GM21786 (cell line): ENCODE measurements around the gene RPL7L1.
"Not testable (repeated sequence)": the region's sequence is repeated elsewhere in the genome, so short reads cannot be mapped to it uniquely, and the experiment has no call there.

Experiments
- ATAC-seq: cut with Tn5 transposase; IDR thresholded peaks from one replicate; pipeline ENCODE4 v1.9.1; 2021; ENCODE audit not compliant: unreplicated experiment

The RPL7L1 gene

DNA sequence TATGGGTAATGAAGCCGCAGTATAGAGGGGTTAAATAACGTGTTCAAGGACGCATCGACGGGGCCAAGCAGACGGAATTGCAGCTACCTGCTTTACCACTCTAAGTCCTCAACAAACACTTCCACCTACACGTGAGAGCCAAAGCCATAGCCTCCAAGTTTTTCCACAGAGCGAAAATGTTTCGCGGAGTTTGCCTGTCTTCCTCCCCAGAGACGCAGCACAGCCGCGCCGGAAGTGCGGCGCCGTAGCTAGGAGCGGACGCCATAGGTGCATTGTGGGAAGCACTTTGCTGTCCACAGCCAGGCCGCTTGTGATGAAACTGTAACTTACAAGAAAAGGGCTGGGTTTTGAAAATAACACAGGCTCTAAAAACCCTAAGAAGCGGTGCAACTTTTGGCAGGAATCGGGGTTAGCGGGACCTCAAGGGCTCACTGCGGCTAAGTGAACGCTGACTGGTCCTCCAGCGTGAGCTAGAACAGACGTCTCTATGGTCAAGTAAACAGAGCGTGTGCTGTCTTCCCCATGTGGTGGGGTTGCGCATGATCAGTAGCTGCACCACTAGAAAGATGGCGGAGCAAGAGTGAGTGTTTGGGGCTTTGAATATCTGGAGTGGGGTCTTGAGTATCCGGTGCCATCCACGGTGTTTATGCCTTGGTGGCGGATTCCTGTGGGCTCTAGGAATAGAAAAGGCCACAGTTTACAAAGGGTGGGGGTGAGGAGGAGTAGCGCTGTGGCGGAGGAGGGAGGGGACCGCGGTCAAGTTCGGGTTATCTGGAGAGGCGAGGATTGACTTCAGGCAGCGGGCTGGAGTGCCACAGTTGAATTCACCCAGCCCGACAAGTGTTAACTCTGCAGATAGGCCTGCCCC is at the start of gene RPL7L1:
Gene RPL7L1, plus strand, starts transcription at position 245 of the 868 bp plus-strand sequence. Its CDS starts 295 bp downstream, at position 540.
- ATAC-seq: peak; percentile 94

DNA sequence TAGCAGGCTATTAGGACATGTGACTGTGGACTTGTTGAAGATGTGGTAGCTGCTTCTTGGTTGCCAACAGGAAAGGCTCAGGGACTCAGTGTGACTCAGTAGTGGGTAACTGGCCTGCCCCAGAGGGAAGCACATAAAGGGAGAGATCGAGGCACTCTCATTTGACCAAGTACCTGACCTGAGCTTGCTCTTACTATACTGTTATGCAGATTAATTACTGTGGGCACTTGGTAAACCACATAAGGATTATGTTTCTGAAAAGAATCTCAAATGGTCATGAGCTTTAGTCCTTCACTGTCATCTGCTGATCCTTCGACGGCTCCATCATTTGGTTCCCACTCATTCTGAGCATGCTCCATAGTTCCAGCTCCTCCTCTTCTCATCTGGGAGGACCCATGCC is 48.2 kb upstream of the RPL7L1 start:
- no peak for ATAC-seq

DNA sequence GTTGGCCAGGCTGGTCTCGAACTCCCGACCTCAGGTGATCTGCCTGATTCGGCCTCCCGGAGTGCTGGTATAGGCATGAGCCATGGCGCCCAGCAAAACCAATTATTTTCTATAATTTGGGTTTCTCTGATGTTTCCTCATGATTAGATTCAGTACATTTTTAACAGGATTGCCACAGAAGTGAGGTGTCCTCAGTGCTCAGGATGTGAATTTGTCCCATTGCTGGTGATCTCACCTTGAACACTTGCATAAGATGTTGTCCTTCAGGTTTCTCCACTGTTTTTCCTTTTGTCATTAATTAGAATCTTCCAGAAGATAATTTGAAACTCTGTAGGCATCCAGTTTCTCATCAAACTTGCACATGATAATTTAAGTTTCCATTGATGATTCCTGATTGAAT is 45.4 kb upstream of the RPL7L1 start:
- ATAC-seq: no peak

DNA sequence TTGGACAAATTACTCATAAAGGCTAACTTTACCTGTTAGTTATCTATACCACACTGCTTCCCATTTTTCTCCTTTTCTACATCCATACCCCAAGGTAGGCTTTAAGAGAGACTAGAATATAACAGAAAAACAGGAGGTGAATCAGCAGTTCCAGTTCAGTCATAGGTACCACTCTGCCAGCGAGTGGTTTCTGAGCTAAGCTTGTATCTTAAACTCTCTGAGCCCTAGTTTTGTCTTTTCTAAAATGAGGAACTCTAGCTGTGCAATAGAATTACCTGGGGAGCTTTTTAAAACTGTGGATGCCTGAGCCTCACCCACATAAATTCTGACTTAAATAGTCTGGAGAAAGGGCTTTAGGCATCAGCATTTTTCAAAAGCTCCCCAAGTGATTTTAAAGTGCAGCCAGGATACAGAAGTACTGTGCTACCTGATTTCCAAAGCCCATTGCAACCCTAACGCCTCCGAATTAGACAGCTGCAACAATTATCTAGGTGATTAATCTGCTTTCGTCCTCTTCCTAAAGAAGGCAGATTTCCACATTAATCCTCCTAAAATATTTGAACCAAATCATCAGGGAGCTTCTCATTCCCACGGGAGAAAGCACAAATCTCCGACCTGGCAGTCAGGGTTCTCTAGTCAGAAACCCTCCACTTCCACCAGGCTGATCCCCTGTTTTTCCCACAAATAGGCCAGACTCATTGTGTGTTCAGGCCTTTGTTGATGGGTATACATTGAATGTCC is 37.4 kb upstream of the RPL7L1 start:
- no peak for ATAC-seq

DNA sequence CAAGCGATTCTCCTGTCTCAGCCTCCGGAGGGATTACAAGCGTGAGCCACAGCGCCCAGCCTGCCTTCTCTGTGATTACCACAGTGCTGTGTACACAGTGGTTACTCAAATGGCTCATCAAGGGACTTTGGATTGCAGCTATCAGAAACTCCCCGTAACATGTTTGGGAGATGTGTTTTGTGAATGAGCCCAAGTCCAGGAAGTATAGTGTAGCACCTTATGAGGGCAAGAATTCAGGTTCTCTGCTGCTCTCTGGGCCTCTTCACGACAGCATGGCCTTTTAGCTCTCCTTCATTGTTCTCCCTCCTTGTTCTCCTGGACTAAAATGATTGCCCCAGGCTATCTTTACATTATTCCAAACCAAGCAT is 34.1 kb upstream of the RPL7L1 start:
- no peak for ATAC-seq

DNA sequence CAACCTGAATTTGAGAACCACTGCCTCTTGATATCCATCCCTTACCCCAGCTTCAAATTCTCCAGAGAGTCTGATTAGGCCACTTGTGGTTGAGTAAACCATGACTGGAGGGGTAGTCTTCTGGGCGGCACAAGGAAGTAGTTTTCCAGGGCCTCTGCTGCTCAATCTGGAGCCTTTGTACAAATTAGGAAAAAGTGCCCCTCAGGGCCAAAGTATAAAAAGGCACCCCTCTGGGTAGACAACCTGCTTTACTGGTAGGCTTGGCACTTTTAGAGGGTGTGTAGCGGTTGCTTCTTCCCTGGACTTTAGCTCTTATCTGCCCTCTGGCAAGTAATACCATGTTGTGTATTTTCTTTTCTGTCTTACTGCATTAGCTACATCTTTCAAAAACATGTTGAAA is 32.9 kb upstream of the RPL7L1 start:
- ATAC-seq: no peak

DNA sequence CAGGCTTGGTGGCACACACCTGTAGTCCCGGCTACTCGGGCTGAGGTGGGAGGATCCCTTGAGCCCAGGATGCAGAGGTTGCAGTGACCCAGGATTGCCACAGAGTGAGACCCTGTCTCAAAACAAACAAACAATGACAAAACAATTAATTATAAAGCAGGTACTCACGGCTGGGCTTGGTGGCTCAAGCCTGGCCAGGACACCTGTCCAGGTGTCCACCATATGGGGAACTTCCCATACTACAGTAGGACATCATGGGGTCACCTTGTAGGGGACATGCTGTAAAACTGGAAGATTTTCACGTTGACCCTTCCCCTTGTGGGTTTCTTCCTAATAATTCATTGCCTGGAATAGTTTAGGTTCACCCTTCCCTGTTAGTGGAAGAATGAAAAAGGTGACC is 30.7 kb upstream of the RPL7L1 start:
- ATAC-seq: no peak

DNA sequence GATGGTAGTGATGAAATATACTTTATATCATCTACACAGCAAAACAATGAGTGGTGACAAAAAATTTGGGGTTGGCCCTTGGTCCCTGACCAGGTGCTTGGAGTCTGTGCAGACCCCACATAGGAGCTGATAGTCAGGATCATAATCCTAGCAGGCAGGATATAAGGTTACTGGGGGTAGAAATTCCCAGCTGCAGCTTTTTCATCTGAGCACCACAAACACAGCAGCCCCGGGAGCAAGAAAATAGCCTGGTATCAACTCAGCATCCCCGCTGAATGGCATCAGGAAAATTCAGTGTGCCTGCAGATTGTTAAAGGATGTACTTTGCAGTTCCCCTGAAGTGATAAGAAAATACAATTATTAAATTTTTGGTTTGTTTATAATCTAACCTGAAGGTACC is 27.8 kb upstream of the RPL7L1 start:
- ATAC-seq: no peak

DNA sequence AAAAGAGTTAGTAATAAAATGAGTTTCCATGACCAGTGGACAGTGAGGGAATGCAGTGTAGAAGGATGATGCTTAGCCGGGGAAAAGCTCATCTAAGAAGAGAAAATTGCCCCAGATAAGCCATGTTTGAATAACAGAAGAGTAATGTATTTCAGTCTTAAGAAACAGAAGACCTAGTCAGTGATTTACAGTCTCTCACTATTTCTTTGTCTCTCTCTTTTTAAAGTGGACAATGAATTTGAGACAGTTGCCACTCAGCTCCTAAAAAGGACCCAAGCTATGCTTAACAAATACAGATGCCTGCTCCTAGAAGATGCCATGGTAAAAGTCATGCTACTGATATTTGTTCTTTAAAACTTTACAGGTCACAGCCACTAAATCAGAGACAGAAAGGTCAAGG is 19.4 kb upstream of the RPL7L1 start:
- no peak for ATAC-seq

DNA sequence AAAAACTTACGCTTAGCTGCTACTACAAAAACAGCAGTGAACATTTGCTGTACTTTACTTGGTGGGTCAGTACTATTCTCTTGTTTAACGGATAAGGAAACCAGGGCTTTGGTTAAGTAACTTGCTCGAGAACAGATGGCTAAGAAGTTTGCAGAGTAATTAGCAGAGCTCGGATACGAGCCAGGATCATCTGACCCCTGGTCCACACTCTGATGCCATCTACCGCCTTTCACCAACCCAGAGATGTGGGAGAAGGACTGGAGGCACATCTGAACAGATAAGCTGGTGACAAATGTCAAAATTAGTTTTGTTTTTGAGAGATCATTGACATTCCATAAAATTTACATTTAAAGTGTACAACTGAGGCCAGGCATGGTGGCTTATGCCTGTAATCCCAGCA is 18.9 kb upstream of the RPL7L1 start:
- ATAC-seq: no peak

DNA sequence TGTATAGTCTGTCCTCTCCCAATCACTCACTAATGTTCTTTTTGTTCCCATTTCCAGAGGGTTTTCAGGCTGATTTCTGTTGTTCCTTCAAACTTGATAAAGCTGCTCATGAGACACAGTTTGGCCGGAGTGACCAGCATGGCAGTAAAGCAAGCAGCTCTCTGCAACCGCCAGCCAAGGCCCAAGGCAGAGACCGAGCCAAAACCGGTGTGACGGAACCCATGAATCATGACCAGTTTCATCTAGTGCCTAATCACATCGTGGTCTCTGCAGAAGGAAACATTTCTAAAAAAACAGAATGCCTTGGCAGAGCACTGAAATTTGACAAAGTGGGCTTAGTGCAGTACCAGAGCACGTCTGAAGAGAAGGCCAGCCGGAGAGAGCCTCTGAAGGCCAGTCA is 14.8 kb upstream of the RPL7L1 start:
- ATAC-seq: no peak

DNA sequence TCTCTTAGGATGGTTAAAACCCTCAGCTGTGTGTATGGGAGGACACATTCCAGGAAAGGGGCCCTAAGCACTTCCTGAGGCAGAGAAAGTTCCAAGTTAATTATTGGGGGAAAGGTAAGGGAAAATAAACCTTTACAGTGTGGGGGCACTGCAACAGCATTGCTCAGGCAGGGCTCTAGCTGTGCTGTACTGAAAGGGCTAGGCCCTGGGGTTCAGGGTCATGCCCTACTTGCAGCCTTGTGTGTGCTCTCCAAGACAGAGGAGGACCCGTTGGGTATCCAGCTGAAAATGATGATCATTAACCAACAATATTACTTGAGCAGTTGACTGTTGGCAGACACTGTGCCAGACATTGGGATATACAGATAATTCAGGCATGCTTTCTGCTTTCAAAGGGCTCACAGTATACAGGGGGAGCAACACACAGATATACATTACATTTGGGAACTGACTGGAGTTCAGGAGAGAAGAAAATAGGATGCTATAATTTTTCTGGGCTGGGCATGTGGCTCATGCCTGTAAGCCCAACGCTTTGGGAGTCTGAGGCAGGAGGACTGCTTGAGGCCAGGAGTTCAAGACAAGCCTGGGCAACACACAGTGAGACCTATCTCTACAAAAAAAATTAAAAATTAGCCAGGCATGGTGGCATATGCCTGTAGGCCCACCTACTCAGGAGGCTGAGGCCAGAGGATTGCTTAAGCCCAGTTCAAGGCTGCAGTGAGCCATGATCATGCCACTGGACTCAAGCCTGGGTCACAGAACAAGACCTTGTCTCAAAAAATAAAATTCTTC is 9.1 kb upstream of the RPL7L1 start:
- ATAC-seq: no peak

DNA sequence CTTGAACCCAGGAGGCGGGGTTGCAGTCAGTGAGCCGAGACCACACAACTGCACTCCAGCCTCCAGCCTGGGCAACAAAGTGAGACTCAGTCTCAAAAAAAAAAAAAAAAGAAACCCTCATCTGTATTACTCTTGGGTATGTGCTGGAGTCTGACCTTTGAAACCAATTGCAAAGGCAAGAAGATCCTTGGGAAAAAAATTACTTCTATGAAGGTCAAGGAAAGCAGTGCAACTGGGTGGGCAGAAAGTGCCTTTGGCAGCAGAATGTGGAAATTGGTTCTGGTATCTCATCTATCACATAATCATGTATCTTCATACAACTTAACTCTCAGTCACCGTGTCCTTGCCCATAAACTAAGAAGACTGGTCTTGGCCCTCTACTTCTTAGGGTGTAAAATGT is 7.7 kb upstream of the RPL7L1 start:
- no peak for ATAC-seq

DNA sequence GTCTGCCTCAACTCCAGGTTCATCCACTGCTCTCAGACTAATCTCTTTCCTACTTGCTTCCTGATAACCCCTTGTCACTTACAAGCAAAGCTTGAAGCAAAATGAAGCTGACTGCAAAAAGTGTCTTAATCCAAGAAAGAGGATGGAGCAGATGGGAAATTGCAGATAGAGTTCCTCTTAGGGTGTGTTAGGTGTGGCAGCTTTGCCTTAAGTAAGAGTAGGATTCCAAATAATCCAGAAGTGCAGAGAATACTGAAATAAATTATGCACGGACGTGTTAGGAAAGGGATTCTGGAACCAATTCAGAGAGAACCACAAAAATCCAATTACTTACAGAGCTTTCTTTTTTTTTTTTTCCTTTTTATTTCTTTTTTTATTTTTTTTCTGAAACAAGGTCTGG is 6.1 kb upstream of the RPL7L1 start:
- ATAC-seq: no peak

DNA sequence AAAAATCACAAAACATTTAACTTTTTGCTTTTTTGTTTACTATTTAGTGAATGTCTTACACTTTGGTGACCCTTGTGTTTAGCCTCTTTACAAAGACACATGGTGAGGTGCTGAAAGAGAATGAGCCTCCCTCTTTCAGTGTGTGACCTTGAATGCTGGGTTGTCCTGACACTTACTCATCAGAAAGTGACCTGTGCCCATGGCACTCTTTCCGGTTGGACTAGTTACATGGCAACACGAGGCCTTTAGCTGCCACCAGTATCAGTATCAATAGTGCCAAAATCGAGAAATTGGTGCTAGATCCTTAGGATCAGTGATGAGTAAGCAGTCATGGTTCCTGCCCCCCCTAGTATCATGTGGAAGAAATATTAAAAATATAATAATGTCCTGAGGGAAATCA is 1.7 kb upstream of the RPL7L1 start:
- no peak for ATAC-seq

DNA sequence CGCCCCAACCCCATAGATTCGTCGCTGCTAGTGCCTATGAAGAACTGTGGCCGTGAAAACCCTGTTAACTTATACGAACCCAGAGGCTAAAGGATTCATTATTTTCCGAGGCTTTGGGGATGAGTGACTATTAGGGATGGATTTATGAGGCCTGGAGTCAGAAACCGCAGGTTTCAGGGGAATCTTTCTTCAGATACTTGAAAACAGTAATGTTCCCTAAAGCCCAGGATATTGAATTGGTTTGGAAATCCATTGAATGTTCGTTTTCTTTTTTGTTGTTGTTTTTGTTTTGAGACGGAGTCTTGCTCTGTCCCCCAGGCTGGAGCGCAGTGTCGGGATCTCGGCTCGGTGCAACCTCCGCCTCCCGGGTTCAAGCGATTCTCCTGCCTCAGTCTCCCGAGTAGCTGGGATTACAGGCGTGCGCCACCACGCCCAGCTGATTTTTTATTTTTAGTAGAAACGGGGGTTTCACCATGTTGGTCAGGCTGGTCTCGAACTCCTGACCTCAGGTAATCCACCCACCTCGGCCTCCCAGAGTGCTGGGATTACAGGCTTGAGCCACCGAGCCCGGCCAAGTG is 913 bp downstream of the RPL7L1 start:
- ATAC-seq: not testable (repeated sequence)

DNA sequence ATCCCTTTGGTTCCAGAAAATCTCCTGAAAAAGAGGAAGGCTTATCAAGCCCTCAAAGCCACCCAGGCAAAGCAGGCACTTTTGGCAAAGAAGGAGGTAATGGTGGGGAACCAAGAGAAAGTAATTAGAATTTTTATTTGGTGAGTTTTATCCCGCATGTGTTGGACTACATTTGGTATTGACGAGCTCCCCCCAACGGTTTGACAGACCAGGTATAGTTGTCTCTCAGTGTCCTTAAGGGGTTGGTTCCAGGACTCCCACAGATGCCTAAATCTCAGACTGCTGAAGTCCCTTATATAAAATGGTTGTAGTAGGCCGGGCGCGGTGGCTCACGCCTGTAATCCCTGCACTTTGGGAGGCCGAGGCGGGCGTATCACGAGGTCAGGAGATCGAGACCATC is 1.5 kb downstream of the RPL7L1 start:
- ATAC-seq: not testable (repeated sequence)

DNA sequence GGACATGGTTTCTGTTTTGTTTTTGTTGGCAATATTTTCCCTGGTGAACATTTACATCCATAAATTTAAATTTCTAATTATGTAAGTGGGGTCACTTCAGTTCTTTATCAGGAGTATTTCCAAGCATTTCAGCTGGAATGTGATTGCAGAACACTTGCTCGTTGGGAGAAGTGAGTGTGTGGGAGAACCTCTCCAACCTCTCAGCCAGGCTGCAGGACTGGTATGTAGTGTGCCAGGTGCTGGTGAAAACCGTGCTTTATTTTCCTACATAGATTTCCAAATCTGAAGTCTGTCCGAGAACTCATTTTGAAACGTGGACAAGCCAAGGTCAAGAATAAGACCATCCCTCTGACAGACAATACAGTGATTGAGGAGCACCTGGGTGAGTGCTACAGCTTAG is 6.3 kb downstream of the RPL7L1 start:
- no peak for ATAC-seq

DNA sequence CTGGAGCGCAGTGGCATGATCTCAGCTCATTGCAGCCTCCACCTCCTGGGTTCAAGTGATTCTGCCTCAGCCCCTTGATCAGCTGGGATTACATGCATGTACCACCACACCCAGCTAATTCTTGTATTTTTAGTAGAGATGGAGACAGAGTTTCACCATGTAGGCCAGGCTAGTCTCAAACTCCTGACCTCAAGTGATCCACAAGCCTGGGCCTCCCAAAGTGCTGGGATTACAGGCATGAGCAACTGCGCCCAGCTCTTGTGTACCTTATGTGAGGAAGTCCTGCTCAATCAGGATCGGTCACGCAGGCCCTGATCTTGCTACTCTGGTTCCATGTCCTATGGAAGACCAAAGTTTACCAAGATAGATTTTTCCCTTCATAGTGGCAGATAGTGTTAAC is 8.8 kb downstream of the RPL7L1 start:
- ATAC-seq: not testable (repeated sequence)

DNA sequence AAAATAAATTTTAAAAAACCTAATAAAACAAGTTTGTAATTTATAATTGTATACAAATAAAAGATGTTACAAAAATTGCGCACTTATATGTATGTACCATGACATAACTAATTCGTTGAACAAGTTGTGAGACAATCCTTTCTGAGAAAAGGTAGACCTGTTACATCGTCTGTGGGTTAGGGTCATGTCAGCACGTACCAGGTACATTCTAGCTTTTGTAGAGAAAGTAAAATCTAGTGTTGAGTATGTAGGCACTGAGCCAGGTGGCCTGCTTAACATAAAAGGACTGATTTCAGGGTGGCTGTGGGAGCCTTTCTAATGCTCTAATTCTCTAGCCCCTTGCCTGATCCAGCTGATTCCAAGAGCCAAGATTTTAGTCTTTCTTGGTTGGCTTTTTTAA is 10.4 kb downstream of the RPL7L1 start:
- ATAC-seq: no peak
